ENCODE data around the gene GALNT10. TPM values are rescaled to one million over a fixed set of nuclear protein-coding genes. Genes with fewer than 3 reads are reported as not detected.

Gene GALNT10
- total RNA-seq, 4 donors from 2014 or later, result 5.6 to 22.9 (median 14.4) TPM

GRCh38 chr5:154329062-154329461, 138.5 kb downstream of the GALNT10 start:
- Histone ChIP-seq H3K27ac (no peak overlapping the region), H3K36me3 (no peaks in the 10 kb centered on the region), H3K27me3 (no peaks in the 10 kb centered on the region), H3K4me1 (no peaks in the 10 kb centered on the region), H3K9me3 (no peaks in the 10 kb centered on the region), H3K4me3 (no peak overlapping the region)
- no peak for DNase-seq
- intact Hi-C loops (cut with DNase I; ENCODE audit: low total_unique reads), result no loop called here
- no peak for TF ChIP-seq POLR2A (IDR thresholded peaks at IDR 0.05)
- TF ChIP-seq CTCF (IDR thresholded peaks at IDR 0.05), result no peak

- Histone ChIP-seq H3K36me3 (no peaks in the 10 kb centered on the region), H3K9me3 (no peaks in the 10 kb centered on the region), H3K27me3 (no peaks in the 10 kb centered on the region), H3K4me1 (no peaks in the 10 kb centered on the region), H3K27ac (no peak overlapping the region), H3K4me3 (no peak overlapping the region)
- TF ChIP-seq CTCF (IDR thresholded peaks at IDR 0.05), result no peak
- TF ChIP-seq POLR2A (IDR thresholded peaks at IDR 0.05), result no peak
- intact Hi-C loops (cut with DNase I; ENCODE audit: low total_unique reads), result no loop called here
- DNase-seq, result no peak
These were observed 139.0 kb downstream of the GALNT10 start for GRCh38 chr5:154329519-154330040.

GRCh38 chr5:154330097-154330667, 139.6 kb downstream of the GALNT10 start:
- H3K4me3 ChIP-seq, result no peak overlapping the region
- intact Hi-C loops (cut with DNase I; ENCODE audit: low total_unique reads), result no loop called here
- no peak for TF ChIP-seq POLR2A (IDR thresholded peaks at IDR 0.05)
- TF ChIP-seq CTCF (IDR thresholded peaks at IDR 0.05), result no peak
- H3K36me3 ChIP-seq, result no peaks in the 10 kb centered on the region
- DNase-seq, result no peak
- no peaks in the 10 kb centered on the region for H3K27me3 ChIP-seq
- H3K9me3 ChIP-seq, result no peaks in the 10 kb centered on the region
- no peaks in the 10 kb centered on the region for H3K4me1 ChIP-seq
- H3K27ac ChIP-seq, result no peak overlapping the region

GRCh38 chr5:154331232-154331631, 140.7 kb downstream of the GALNT10 start:
- Histone ChIP-seq H3K27me3 (no peaks in the 10 kb centered on the region), H3K4me1 (no peaks in the 10 kb centered on the region), H3K27ac (no peak overlapping the region), H3K9me3 (no peaks in the 10 kb centered on the region), H3K36me3 (no peaks in the 10 kb centered on the region), H3K4me3 (no peak overlapping the region)
- no peak for DNase-seq
- TF ChIP-seq POLR2A (IDR thresholded peaks at IDR 0.05), result no peak
- intact Hi-C loops (cut with DNase I; ENCODE audit: low total_unique reads), result no loop called here

GRCh38 chr5:154331924-154332323, 141.4 kb downstream of the GALNT10 start:
- DNase-seq, result no peak
- intact Hi-C loops (cut with DNase I; ENCODE audit: low total_unique reads), result no loop called here
- H3K36me3 ChIP-seq, result no peaks in the 10 kb centered on the region

More at GRCh38 chr5:154331924-154332323, 141.4 kb downstream of the GALNT10 start:
- no peak for TF ChIP-seq CTCF (IDR thresholded peaks at IDR 0.05)
- no peak for TF ChIP-seq POLR2A (IDR thresholded peaks at IDR 0.05)
- Histone ChIP-seq H3K4me3 (no peak overlapping the region), H3K27ac (no peak overlapping the region), H3K9me3 (no peaks in the 10 kb centered on the region), H3K4me1 (no peaks in the 10 kb centered on the region), H3K27me3 (no peaks in the 10 kb centered on the region)

All from uterus (tissue), 4 donors.